Stimulated activated naive CD8-positive, alpha-beta T cell treated with anti-CD3 and anti-CD28 coated beads, Interleukin-15, Interleukin-2, amounts not matched to agents 100 ng/mL and 50 ng/mL, for 24 hours (primary cell): ENCODE results near the gene ZBTB39.
"Not testable (repeated sequence)": the region's sequence is repeated elsewhere in the genome, so short reads cannot be mapped to it uniquely, and the experiment has no call there.

ENCODE experiments used
- H3K27ac Mint-ChIP-seq: one replicate; pipeline ENCODE4 v1.8.0; 2021; ENCODE audit warnings: mild to moderate bottlenecking, mixed read lengths
- H3K27me3 Mint-ChIP-seq: one replicate; pipeline ENCODE4 v1.8.0; 2021; ENCODE audit warnings: mixed read lengths
- H3K36me3 Mint-ChIP-seq: one replicate; pipeline ENCODE4 v1.8.0; 2021; ENCODE audit warnings: low read depth, mixed read lengths
- H3K4me1 Mint-ChIP-seq: one replicate; pipeline ENCODE4 v1.8.0; 2021; ENCODE audit warnings: low read depth, mixed read lengths
- H3K4me3 Mint-ChIP-seq: one replicate; pipeline ENCODE4 v1.8.0; 2021; ENCODE audit warnings: mild to moderate bottlenecking, mixed read lengths
- H3K9me3 Mint-ChIP-seq: one replicate; pipeline ENCODE4 v1.8.0; 2021; ENCODE audit warnings: mixed read lengths

The ZBTB39 gene, protein sequence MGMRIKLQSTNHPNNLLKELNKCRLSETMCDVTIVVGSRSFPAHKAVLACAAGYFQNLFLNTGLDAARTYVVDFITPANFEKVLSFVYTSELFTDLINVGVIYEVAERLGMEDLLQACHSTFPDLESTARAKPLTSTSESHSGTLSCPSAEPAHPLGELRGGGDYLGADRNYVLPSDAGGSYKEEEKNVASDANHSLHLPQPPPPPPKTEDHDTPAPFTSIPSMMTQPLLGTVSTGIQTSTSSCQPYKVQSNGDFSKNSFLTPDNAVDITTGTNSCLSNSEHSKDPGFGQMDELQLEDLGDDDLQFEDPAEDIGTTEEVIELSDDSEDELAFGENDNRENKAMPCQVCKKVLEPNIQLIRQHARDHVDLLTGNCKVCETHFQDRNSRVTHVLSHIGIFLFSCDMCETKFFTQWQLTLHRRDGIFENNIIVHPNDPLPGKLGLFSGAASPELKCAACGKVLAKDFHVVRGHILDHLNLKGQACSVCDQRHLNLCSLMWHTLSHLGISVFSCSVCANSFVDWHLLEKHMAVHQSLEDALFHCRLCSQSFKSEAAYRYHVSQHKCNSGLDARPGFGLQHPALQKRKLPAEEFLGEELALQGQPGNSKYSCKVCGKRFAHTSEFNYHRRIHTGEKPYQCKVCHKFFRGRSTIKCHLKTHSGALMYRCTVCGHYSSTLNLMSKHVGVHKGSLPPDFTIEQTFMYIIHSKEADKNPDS

DNA sequence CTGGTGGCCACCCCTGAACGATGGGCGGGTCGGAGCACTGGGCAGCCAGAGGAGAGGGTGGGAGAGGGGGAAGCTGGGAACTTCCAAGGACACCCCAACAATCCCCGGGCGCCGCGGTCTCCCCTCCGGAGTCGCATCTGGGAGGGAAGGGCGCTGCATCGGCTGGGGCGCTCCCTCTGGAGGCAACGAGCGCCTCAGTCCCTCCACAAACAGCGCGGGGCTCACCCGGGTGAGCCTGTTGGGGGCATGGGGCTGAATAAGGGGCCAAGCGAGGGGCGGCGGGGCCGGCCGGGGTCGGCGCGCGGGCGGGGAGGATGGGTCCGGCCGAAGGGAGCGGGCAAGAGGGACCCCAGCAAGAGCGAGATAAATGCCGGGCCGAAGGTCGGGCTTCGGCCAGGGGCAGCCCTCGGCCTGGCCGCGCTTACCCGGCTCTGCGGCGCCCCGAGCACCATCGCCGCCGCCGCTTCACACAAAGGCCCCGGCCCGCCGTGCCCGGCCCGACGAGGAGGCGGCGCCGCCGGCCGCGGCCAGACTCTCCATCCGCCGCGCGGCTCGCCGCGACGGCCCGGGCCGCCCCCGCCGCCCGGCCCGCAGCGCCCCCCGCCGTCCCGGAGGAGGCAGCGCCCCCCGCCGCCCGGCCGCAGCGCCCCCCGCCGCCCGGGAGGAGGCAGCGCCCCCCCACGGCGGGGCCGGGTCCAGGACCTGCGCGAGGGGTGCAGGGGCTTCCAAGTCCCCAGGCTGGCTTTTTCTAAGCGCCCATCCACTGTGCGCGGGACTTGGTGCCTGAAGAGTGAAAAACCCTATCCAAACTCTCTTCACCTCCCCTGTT lies at the start of gene ZBTB39:
Gene ZBTB39, minus strand, starts transcription at position 567 of the 829 bp plus-strand sequence. CDS start 1,629 bp downstream, outside the sequence.
- Mint-ChIP-seq H3K27ac (peak within 1 kb of the TSS; percentile 90), H3K9me3 (no peaks in the 10 kb centered on the region), H3K36me3 (peaks cover 31% of the 10 kb centered on the region), H3K27me3 (no peaks in the 10 kb centered on the region), H3K4me3 (peak within 1 kb of the TSS; percentile 94), H3K4me1 (peaks cover 61% of the 10 kb centered on the region)

DNA sequence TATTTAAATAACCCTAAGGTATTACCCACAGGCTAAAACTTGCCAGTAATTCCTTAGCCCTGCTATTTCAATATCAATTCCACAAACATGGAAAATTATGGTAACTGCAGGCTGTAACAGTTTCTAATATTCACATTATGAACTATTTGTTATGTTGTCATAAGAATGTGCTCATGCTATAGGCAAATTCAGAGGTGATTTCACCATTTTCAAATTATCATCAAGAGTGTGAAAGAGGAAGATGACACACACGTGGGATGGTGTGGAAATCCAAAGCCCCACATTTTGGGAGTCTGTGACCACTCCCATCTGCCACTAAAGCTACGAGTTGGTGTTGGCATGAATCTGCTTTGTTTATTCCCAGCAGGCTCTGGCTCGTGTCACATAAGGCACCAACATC lies 49.5 kb upstream of the ZBTB39 start:
- Mint-ChIP-seq H3K9me3 (no peaks in the 10 kb centered on the region), H3K36me3 (peaks cover 68% of the 10 kb centered on the region), H3K4me3 (no peak overlapping the region), H3K27ac (no peak overlapping the region), H3K4me1 (peaks cover 43% of the 10 kb centered on the region), H3K27me3 (no peaks in the 10 kb centered on the region)

DNA sequence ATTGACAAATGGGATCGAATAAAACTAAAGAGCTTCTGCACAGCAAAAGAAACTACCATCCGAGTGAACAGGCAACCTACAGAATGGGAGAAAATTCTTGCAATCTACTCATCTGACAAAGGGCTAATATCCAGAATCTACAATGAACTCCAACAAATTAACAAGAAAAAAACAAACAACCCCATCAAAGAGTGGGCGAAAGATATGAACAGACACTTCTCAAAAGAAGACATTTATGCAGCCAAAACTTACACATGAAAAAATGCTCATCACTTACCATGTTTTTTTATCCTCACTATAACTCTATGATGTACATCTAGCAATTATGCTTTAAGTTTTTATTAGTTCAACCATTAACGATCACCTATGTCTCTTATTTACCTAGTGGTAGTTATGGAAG lies 47.6 kb upstream of the ZBTB39 start:
- H3K27me3 Mint-ChIP-seq, H3K27ac Mint-ChIP-seq, H3K9me3 Mint-ChIP-seq, H3K4me3 Mint-ChIP-seq: not testable (repeated sequence)
- H3K36me3 Mint-ChIP-seq = peaks cover 51% of the 10 kb centered on the region
- peaks cover 40% of the 10 kb centered on the region for H3K4me1 Mint-ChIP-seq

- not testable (repeated sequence) for H3K9me3 Mint-ChIP-seq, H3K4me3 Mint-ChIP-seq, H3K27ac Mint-ChIP-seq, H3K27me3 Mint-ChIP-seq
- peaks cover 43% of the 10 kb centered on the region for H3K36me3 Mint-ChIP-seq
- H3K4me1 Mint-ChIP-seq = peaks cover 42% of the 10 kb centered on the region
These were observed 46.8 kb upstream of the ZBTB39 start for GRCh38 chr12:57053146-57053545.

- Mint-ChIP-seq H3K27me3 (peaks cover under 1% of the 10 kb centered on the region), H3K4me3 (no peak overlapping the region), H3K27ac (no peak overlapping the region), H3K4me1 (peaks cover 44% of the 10 kb centered on the region), H3K9me3 (no peaks in the 10 kb centered on the region), H3K36me3 (peaks cover 24% of the 10 kb centered on the region)
These were observed 44.7 kb upstream of the ZBTB39 start for GRCh38 chr12:57051011-57051410.

GRCh38 chr12:57049890-57050289 lies 43.5 kb upstream of the ZBTB39 start, which contains the start of gene MYO1A:
TSS of gene MYO1A (minus strand) at chr12:57050129. CDS start at chr12:57048323, 1,806 bp downstream.
- Mint-ChIP-seq H3K4me1 (peaks cover 52% of the 10 kb centered on the region), H3K27ac (no peak within 1 kb of the TSS), H3K36me3 (peaks cover 16% of the 10 kb centered on the region), H3K27me3 (peaks cover 4% of the 10 kb centered on the region), H3K4me3 (no peak within 1 kb of the TSS), H3K9me3 (no peaks in the 10 kb centered on the region)

DNA sequence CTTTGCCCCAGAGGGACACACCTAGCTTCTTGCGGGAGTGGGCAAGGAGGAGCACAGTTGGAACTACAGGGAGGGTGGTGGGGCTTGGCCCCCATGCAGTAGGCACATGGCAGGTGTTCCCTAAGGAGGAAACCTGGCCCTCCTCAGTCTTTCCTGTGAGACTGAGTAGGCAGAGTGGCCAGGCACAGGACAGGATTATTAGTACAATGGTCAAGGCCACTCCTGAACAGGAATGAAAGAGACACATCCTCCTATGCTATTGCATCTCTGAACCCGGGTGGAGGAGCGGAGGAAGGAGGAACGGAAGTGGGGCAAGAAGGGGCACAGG lies 42.7 kb upstream of the ZBTB39 start:
- peaks cover 52% of the 10 kb centered on the region for H3K4me1 Mint-ChIP-seq
- peaks cover 13% of the 10 kb centered on the region for H3K36me3 Mint-ChIP-seq
- no peak overlapping the region for H3K4me3 Mint-ChIP-seq
- H3K27ac Mint-ChIP-seq = no peak overlapping the region
- H3K9me3 Mint-ChIP-seq = no peaks in the 10 kb centered on the region
- H3K27me3 Mint-ChIP-seq = peaks cover 4% of the 10 kb centered on the region

DNA sequence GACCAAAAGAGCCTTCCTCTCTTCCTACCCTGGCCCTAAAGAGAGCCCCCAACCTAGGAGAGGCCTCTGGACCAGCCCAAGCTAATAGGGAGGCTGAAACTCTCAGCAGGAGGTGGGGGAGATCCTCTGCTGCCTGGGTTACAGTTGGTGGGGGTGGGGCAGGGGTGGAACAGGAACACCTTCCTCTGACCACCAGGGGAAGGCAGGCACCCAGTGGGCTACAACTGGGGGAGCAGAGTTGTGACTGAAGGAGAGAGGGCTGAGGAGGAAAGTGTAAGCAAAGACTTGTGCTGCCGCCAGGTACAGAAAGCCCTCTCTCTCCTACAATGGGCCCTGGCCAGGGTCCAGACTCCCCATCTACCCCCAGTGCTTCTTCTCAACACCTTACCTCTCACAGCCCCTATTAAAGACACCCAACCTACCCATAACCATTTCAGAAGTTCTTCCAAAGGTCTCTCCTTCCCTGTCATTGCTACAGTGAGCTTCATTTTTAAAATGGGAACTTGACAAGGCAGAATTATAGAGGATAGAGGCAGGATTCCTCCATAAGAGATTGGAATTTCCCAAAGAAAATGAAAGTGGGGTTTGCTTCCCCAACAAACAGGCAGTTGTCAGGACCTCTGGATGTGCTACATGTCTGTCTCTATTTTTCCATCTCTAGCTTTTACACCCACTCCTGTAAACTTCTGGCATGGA lies 42.2 kb upstream of the ZBTB39 start:
- H3K27me3 Mint-ChIP-seq = peaks cover 4% of the 10 kb centered on the region
- H3K4me3 Mint-ChIP-seq = no peak overlapping the region
- peak overlapping the region; percentile 60 for H3K27ac Mint-ChIP-seq
- H3K9me3 Mint-ChIP-seq = no peaks in the 10 kb centered on the region
- peaks cover 8% of the 10 kb centered on the region for H3K36me3 Mint-ChIP-seq
- peaks cover 52% of the 10 kb centered on the region for H3K4me1 Mint-ChIP-seq

DNA sequence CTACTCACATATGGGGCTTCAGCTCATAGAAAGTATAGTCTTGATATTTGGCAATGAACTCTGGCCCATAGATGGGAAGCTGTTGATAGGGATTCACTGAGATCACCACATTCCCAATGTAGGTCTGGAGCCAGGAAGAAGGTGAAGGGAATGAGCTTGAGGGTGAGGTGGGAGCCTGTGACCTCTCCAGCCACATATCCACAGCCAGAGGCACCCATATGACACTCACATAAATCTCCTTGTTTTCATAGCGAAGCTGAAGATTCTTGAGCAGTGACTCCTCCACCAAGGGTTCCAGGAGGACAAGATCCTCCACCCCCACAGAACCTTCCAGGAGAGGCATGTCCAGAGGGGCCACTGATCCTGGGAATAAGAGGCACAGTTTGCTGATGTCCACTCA lies 41.6 kb upstream of the ZBTB39 start:
- Mint-ChIP-seq H3K36me3 (peaks cover 2% of the 10 kb centered on the region), H3K9me3 (no peaks in the 10 kb centered on the region), H3K4me1 (peaks cover 52% of the 10 kb centered on the region), H3K27me3 (peaks cover 4% of the 10 kb centered on the region), H3K4me3 (peak overlapping the region; percentile 24), H3K27ac (peak overlapping the region; percentile 80)

GRCh38 chr12:57046947-57047890 lies 40.9 kb upstream of the ZBTB39 start:
- Mint-ChIP-seq H3K4me1 (peaks cover 52% of the 10 kb centered on the region), H3K9me3 (no peaks in the 10 kb centered on the region), H3K27ac (peak overlapping the region; percentile 80), H3K27me3 (peaks cover 4% of the 10 kb centered on the region), H3K4me3 (peak overlapping the region; percentile 24), H3K36me3 (no peaks in the 10 kb centered on the region)

GRCh38 chr12:57046086-57046791 lies 39.9 kb upstream of the ZBTB39 start:
- Mint-ChIP-seq H3K4me3 (no peak overlapping the region), H3K36me3 (no peaks in the 10 kb centered on the region), H3K9me3 (no peaks in the 10 kb centered on the region), H3K4me1 (peaks cover 48% of the 10 kb centered on the region), H3K27me3 (peaks cover 4% of the 10 kb centered on the region), H3K27ac (peak overlapping the region; percentile 71)

GRCh38 chr12:57044889-57045288 lies 38.5 kb upstream of the ZBTB39 start:
- Mint-ChIP-seq H3K4me3 (no peak overlapping the region), H3K9me3 (no peaks in the 10 kb centered on the region), H3K27me3 (peaks cover 4% of the 10 kb centered on the region), H3K4me1 (peaks cover 41% of the 10 kb centered on the region), H3K27ac (no peak overlapping the region), H3K36me3 (no peaks in the 10 kb centered on the region)

DNA sequence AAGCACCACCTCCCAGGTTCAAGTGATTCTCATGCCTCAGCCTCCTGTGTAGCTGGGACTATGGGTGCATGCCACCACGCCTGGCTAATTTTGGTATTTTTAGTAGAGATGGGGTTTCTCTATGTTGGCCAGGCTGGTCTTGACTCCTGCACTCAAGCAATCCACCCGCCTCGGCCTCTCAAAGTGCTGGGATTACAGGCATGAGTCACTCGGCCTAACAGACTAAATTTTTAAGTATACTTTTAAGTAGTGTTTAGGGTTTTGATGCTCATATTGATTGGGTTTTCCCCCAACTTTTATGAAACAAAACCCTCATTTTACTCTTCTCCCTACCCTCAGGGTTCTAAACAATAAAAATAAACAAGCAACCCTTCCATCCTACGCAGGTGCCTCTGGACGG lies 38.1 kb upstream of the ZBTB39 start:
- Mint-ChIP-seq H3K36me3 (no peaks in the 10 kb centered on the region), H3K9me3 (no peaks in the 10 kb centered on the region), H3K27me3 (peaks cover 4% of the 10 kb centered on the region), H3K4me3 (no peak overlapping the region), H3K27ac (no peak overlapping the region), H3K4me1 (peaks cover 41% of the 10 kb centered on the region)
